Spleen (tissue), 11 donors: Measurements from ENCODE around the gene COPRS. TPM values are rescaled to one million over a fixed set of nuclear protein-coding genes. Genes with fewer than 3 reads are reported as not detected.
"Not testable (repeated sequence)": the region's sequence is repeated elsewhere in the genome, so short reads cannot be mapped to it uniquely, and the experiment has no call there.

Experiments used
- DNase-seq: peaks from one replicate; pipeline ENCODE4 v3.0.0-alpha.2; 2020
- H3K27ac ChIP-seq, 8 donors: fragments of 200-600 bp; sonication (generic) in 7 of 8; 1 replicate in 4 of 8; 2 replicates in 4 of 8; pipeline versions ENCODE4 v1.5.0 to v1.8.0; 2016 to 2021; ENCODE audit warnings: inconsistent platforms in 4 of 8, mild to moderate bottlenecking in 4 of 8, moderate library complexity in 1 of 8
- H3K27me3 ChIP-seq, 7 donors: fragments of 200-600 bp; sonication (generic) in 6 of 7; replicated peaks in 1 of 7; 1 replicate in 4 of 7; 2 replicates in 3 of 7; pipeline versions ENCODE4 v1.5.0 to v1.8.0; 2016 to 2021; ENCODE audit warnings: inconsistent platforms in 3 of 7, mild to moderate bottlenecking in 1 of 7
- H3K36me3 ChIP-seq, 6 donors: fragments of 200-600 bp; sonication (generic) in 5 of 6; 1 replicate in 4 of 6; 2 replicates in 2 of 6; pipeline versions ENCODE4 v1.5.0 to v1.8.0; 2016 to 2021; ENCODE audit warnings: inconsistent platforms in 2 of 6
- H3K4me1 ChIP-seq, 6 donors: fragments of 200-600 bp; sonication (generic) in 5 of 6; 1 replicate in 3 of 6; 2 replicates in 3 of 6; pipeline versions ENCODE4 v1.5.0 to v1.8.0; 2016 to 2021; ENCODE audit warnings: inconsistent platforms in 3 of 6
- H3K4me3 ChIP-seq, 8 donors: fragments of 200-600 bp; sonication (generic) in 7 of 8; 1 replicate in 4 of 8; 2 replicates in 4 of 8; pipeline versions ENCODE4 v1.5.0 to v1.8.0; 2016 to 2021; ENCODE audit warnings: inconsistent platforms in 4 of 8, mild to moderate bottlenecking in 4 of 8, moderate library complexity in 2 of 8
- H3K9me3 ChIP-seq, 8 donors: fragments of 200-600 bp; sonication (generic) in 7 of 8; 1 replicate in 4 of 8; 2 replicates in 4 of 8; pipeline versions ENCODE4 v1.5.0 to v1.8.0; 2016 to 2021; ENCODE audit warnings: inconsistent platforms in 4 of 8
- CTCF ChIP-seq, 11 experiments: fragments of 200-600 bp in 7 of 11; fragments of 450-650 bp in 4 of 11; sonication (generic) in 4 of 11; IDR thresholded peaks in 8 of 11; conservative IDR thresholded peaks in 3 of 11; 1 replicate in 7 of 11; 2 replicates in 4 of 11; pipeline versions ENCODE4 v1.4.0 to v1.8.0; 2016 to 2021; ENCODE audit warnings: antibody characterized with exemption in 11 of 11, inconsistent platforms in 4 of 11, mild to moderate bottlenecking in 1 of 11
- POLR2A ChIP-seq, 3 donors: fragments of 450-650 bp; IDR thresholded peaks; one replicate each; pipeline ENCODE4 v1.5.1; 2017; ENCODE audit warnings: antibody characterized with exemption in 3 of 3, mild to moderate bottlenecking in 1 of 3
- POLR2AphosphoS5 ChIP-seq, 3 donors: sonication (generic); formaldehyde crosslinking; IDR thresholded peaks; one replicate each; pipeline ENCODE4 v1.5.1; 2017; ENCODE audit warnings: antibody characterized with exemption in 3 of 3
- WGBS, 5 donors: extraction: QIAGEN DNeasy Blood & Tissue Kit in 3 of 5; methylation state at CpG; one replicate each; pipeline versions ENCODE4 v1.1.5 to v1.1.7; 2013 to 2018; 5-methylcytosine and 5-hydroxymethylcytosine counted together
- intact Hi-C: fragments of 100-400 bp; cut with DNase I; formaldehyde crosslinking; loops from one replicate; pipeline ENCODE4 v1.15.0; 2023; ENCODE audit warnings: low total_unique reads
- polyA plus RNA-seq, 3 donors: library from polyadenylated mRNA; stranded (reverse); fragments of 200-250 nt; gene quantifications; one replicate each; pipeline ENCODE4 v1.2.1, GENCODE V29; 2013
- total RNA-seq, 7 donors: library from RNA; depleted of rRNA in 3 of 7; stranded (reverse); fragments of >200 nt in 3 of 7; fragmentation: NEBNext Ultra II Directional in 4 of 7; extraction: Animal tissue kit (Norgen Biotek cat#: 25700) in 4 of 7; gene quantifications; one replicate each; pipeline versions ENCODE4 v1.1.0 to v1.2.1, GENCODE V29; 2016 to 2021
- donor health status: healthy with polysubstance abuse.
- donor health status: DM: no; HTN: no; CAD: no; lungs with moderate emphysema.
- donor health status: DM: no; HTN: no; CAD: no.
- donor health status: Bipolar disorder and iron deficiency.
- donor health status: healthy.
- donor health status: DM: no; HTN: no; CAD: no.
- donor health status: DM: yes; HTN: yes; CAD: no.

COPRS gene
- total and polyA plus RNA-seq, 10 donors: 16.4 to 51.3 (median 32.6) TPM

DNA sequence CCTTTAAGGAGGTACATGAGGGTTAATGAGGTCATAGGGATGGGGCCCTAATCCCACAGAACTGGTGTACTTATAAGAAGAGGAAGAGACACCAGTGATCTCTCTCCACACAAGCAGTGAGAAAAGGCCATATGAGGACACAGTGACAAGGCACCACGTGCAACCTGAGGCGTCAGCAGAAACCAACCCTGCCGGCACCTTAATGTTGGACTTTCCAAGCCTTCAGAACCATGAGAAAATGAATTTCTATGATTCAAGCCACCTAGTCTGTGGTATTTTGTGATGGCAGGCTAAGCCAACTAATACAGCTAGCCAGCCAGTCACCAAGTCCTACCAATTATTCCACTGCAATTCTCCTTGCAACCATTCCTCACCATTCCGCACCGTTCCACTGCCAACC, 39.5 kb downstream of the COPRS start:
- Histone ChIP-seq H3K9me3 (no peaks in the 10 kb centered on the region), H3K4me1 (no peaks in the 10 kb centered on the region), H3K27me3 (no peaks in the 10 kb centered on the region), H3K27ac (no peak overlapping the region), H3K36me3 (no peaks in the 10 kb centered on the region), H3K4me3 (no peak overlapping the region)
- DNase-seq: no peak
- TF ChIP-seq POLR2AphosphoS5 (IDR thresholded peaks at IDR 0.05): no peak
- TF ChIP-seq POLR2A (IDR thresholded peaks at IDR 0.05): no peak
- TF ChIP-seq CTCF (IDR thresholded peaks at IDR 0.05 in 8 of 11, conservative IDR thresholded peaks at IDR 0.05 in 3 of 11): no peak
- intact Hi-C loops: no loop called here
- WGBS, 5 donors: 91 to 99% (median 94%) methylated on average over 5 of the region's 5 CpGs

DNA sequence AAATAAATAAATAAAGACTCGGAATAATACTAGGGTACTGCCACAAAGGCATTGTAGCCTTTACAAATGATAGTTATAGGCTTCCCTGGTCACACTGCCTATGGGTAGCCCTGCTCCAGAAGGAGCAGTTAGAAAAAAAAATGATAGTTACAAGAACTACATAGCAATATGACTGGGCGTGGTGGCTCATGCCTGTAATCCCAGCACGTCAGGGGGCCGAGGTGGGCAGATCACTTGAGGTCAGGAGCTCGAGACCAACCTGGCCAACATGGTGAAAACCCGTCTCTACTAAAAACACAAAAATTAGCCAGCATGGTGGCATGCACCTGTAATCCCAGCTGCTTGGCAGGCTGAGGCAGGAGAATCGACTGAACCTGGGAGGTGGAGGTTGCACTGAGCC, 40.2 kb downstream of the COPRS start:
- intact Hi-C loops, DNase-seq, H3K27ac ChIP-seq, H3K27me3 ChIP-seq, H3K4me3 ChIP-seq, H3K9me3 ChIP-seq, H3K4me1 ChIP-seq, H3K36me3 ChIP-seq: not testable (repeated sequence)
- 80 to 94% (median 88%) methylated on average over 7 of the region's 7 CpGs for WGBS, 5 donors

GRCh38 chr17:31815212-31815730, 43.8 kb downstream of the COPRS start:
- DNase-seq: no peak
- H3K4me3 ChIP-seq: no peak overlapping the region
- no peak for TF ChIP-seq POLR2AphosphoS5 (IDR thresholded peaks at IDR 0.05)
- TF ChIP-seq POLR2A (IDR thresholded peaks at IDR 0.05): no peak
- TF ChIP-seq CTCF (IDR thresholded peaks at IDR 0.05 in 8 of 11, conservative IDR thresholded peaks at IDR 0.05 in 3 of 11): no peak
- no peak overlapping the region for H3K27ac ChIP-seq
- H3K9me3 ChIP-seq: no peaks in the 10 kb centered on the region
- 64 to 77% (median 75%) methylated on average over 5 of the region's 5 CpGs for WGBS, 5 donors
- peaks cover 0 to 4% (median 0%) of the 10 kb centered on the region in 7 donors for H3K27me3 ChIP-seq
- H3K4me1 ChIP-seq: no peaks in the 10 kb centered on the region
- intact Hi-C loops: no loop called here
- no peaks in the 10 kb centered on the region for H3K36me3 ChIP-seq

GRCh38 chr17:31811101-31811500, 47.9 kb downstream of the COPRS start:
- 57 to 79% (median 62%) methylated on average over 4 of the region's 4 CpGs for WGBS, 5 donors
- Histone ChIP-seq H3K4me3 (no peak overlapping the region), H3K9me3 (no peaks in the 10 kb centered on the region), H3K27me3 (peaks cover 0 to 4% (median 0%) of the 10 kb centered on the region in 7 donors), H3K36me3 (no peaks in the 10 kb centered on the region), H3K4me1 (no peaks in the 10 kb centered on the region), H3K27ac (no peak overlapping the region)
- intact Hi-C loops: no loop called here
- no peak for DNase-seq
- TF ChIP-seq CTCF (IDR thresholded peaks at IDR 0.05 in 8 of 11, conservative IDR thresholded peaks at IDR 0.05 in 3 of 11) (no peak), POLR2A (IDR thresholded peaks at IDR 0.05) (no peak), POLR2AphosphoS5 (IDR thresholded peaks at IDR 0.05) (no peak)

DNA sequence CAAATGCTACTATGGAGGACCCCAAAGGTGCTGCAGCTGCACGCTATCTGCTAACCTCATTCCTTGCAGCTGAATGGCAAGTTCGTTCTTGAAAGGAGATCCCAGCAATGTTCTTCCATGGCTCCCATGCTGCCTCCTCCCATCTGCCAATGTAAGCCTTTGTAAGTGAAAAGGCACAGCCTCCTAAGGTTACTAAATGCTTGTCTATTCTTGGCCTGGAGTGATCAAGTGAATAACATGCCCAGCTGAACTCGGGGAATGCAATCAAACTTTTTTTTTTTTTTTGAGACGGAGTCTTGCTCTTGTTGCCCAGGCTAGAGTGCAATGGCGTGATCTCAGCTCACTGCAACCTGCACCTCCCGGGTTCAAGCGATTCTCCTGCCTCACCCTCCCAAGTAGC, 49.2 kb downstream of the COPRS start:
- H3K4me1 ChIP-seq, H3K36me3 ChIP-seq, DNase-seq, H3K27ac ChIP-seq, intact Hi-C loops, H3K27me3 ChIP-seq, H3K9me3 ChIP-seq, H3K4me3 ChIP-seq: not testable (repeated sequence)
- 87 to 96% (median 91%) methylated on average over 7 of the region's 7 CpGs for WGBS, 5 donors
